Testis (tissue), 2 donors: ENCODE data around the gene MRPL42.

Source experiments
- CTCF ChIP-seq, 3 experiments: fragments of 450-650 bp in 2 of 3; fragments of 200-600 bp in 1 of 3; sonication (generic) in 1 of 3; IDR thresholded peaks; one replicate each; pipeline ENCODE4 v1.5.1; 2016 to 2019; ENCODE audit warnings: antibody characterized with exemption in 3 of 3, mild to moderate bottlenecking in 2 of 3, moderate library complexity in 1 of 3
- POLR2A ChIP-seq: fragments of 450-650 bp; IDR thresholded peaks from one replicate; pipeline ENCODE4 v1.6.1; 2017; ENCODE audit warnings: antibody characterized with exemption, mild to moderate bottlenecking, moderate library complexity

GRCh38 chr12:93429448-93429847 lies 37.9 kb upstream of the MRPL42 start:
- TF ChIP-seq CTCF (IDR thresholded peaks at IDR 0.05) (no peak), POLR2A (no peak)
